HepG2 (cell line): Measurements from ENCODE around the gene CDK7. TPM values are rescaled to one million over a fixed set of nuclear protein-coding genes. Genes with fewer than 3 reads are reported as not detected.

ENCODE experiments used
- ASH2L ChIP-seq: fragments of 300-600, 200-600 bp; sonication (generic); IDR thresholded peaks from 2 replicates; pipeline ENCODE4 v1.7.0; 2017; ENCODE audit warnings: low read depth, mild to moderate bottlenecking, moderate library complexity, mixed read lengths, low read length; ENCODE audit not compliant: insufficient read length
- ATAD3A ChIP-seq: sonication (generic); formaldehyde crosslinking; IDR thresholded peaks from 2 replicates; pipeline ENCODE4 v1.4.0; 2020; ENCODE audit warnings: missing genetic modification reagents
- BCL6 ChIP-seq: IDR thresholded peaks from 2 replicates; pipeline ENCODE4 v1.6.1; 2016; ENCODE audit warnings: missing genetic modification reagents, missing compliant biosample characterization
- CC2D1A ChIP-seq: sonication (generic); formaldehyde crosslinking; IDR thresholded peaks from 2 replicates; pipeline ENCODE4 v1.8.1; 2023; ENCODE audit warnings: mild to moderate bottlenecking, missing genetic modification reagents
- CREB1 ChIP-seq, 2 experiments: fragments of 450-650 bp in 1 of 2; IDR thresholded peaks; 2 replicates each; pipeline ENCODE4 v1.6.1; 2016 to 2017; ENCODE audit warnings: control low read depth in 1 of 2, mild to moderate bottlenecking in 1 of 2, missing compliant biosample characterization in 1 of 2, missing genetic modification characterization in 1 of 2
- FOSL2 ChIP-seq: sonication (generic); formaldehyde crosslinking; IDR thresholded peaks from 2 replicates; pipeline ENCODE4 v1.4.0; 2020; ENCODE audit warnings: missing genetic modification reagents
- GATAD1 ChIP-seq: IDR thresholded peaks from 2 replicates; pipeline ENCODE4 v1.6.1; 2016; ENCODE audit warnings: missing genetic modification reagents, missing compliant biosample characterization
- JUN ChIP-seq: sonication (generic); formaldehyde crosslinking; IDR thresholded peaks from 2 replicates; pipeline ENCODE4 v1.4.0; 2020; ENCODE audit warnings: mild to moderate bottlenecking, missing genetic modification reagents
- KAT8 ChIP-seq: IDR thresholded peaks from 2 replicates; pipeline ENCODE4 v1.6.1; 2016; ENCODE audit warnings: missing genetic modification reagents, missing compliant biosample characterization
- MAFG ChIP-seq: sonication (generic); formaldehyde crosslinking; IDR thresholded peaks from 2 replicates; pipeline ENCODE4 v1.5.1; 2020; ENCODE audit warnings: mild to moderate bottlenecking, missing genetic modification reagents
- MIER2 ChIP-seq: IDR thresholded peaks from 2 replicates; pipeline ENCODE4 v1.6.1; 2016; ENCODE audit warnings: missing biosample characterization, missing genetic modification reagents
- NFIB ChIP-seq: sonication (generic); formaldehyde crosslinking; IDR thresholded peaks from 2 replicates; pipeline ENCODE4 v1.9.0; 2021; ENCODE audit warnings: missing genetic modification reagents, mild to moderate bottlenecking, borderline replicate concordance
- NFRKB ChIP-seq: fragments of 450-650 bp; IDR thresholded peaks from 2 replicates; pipeline ENCODE4 v1.6.1; 2017
- PBX2 ChIP-seq: IDR thresholded peaks from 2 replicates; pipeline ENCODE4 v1.6.1; 2016; ENCODE audit warnings: control low read depth
- RNF2 ChIP-seq: fragments of 450-650 bp; conservative IDR thresholded peaks from 2 replicates; pipeline ENCODE4 v1.6.1; 2016; ENCODE audit warnings: low read depth
- RXRA ChIP-seq: sonication (generic); formaldehyde crosslinking; IDR thresholded peaks from 2 replicates; pipeline ENCODE4 v1.5.1; 2020; ENCODE audit warnings: missing genetic modification reagents
- SNAPC5 ChIP-seq: sonication (generic); formaldehyde crosslinking; IDR thresholded peaks from 2 replicates; pipeline ENCODE4 v1.8.1; 2023; ENCODE audit warnings: mild to moderate bottlenecking, missing genetic modification reagents, borderline replicate concordance
- SNRNP70 ChIP-seq: fragments of 200-400 bp; formaldehyde crosslinking; IDR thresholded peaks from 2 replicates; pipeline ENCODE4 v1.6.1; 2017; ENCODE audit warnings: mild to moderate bottlenecking, low read depth, low read length, moderate library complexity
- SSRP1 ChIP-seq: IDR thresholded peaks from 2 replicates; pipeline ENCODE4 v1.6.1; 2016; ENCODE audit warnings: control low read depth
- SUZ12 ChIP-seq: fragments of 150-350 bp; IDR thresholded peaks from 2 replicates; pipeline ENCODE4 v1.6.1; 2014; ENCODE audit warnings: low read depth, low read length
- TARDBP ChIP-seq: sonication (generic); formaldehyde crosslinking; IDR thresholded peaks from 2 replicates; pipeline ENCODE4 v1.8.0; 2022; ENCODE audit warnings: mild to moderate bottlenecking, missing genetic modification reagents
- TMF1 ChIP-seq: sonication (generic); formaldehyde crosslinking; IDR thresholded peaks from 2 replicates; pipeline ENCODE4 v1.8.1; 2022; ENCODE audit warnings: low read depth, missing genetic modification reagents
- ZMAT3 ChIP-seq: sonication (generic); formaldehyde crosslinking; conservative IDR thresholded peaks from 2 replicates; pipeline ENCODE4 v1.7.0; 2021; ENCODE audit warnings: missing genetic modification reagents
- ZNF12 ChIP-seq: sonication (generic); formaldehyde crosslinking; IDR thresholded peaks from 2 replicates; pipeline ENCODE4 v1.5.0; 2020; ENCODE audit warnings: missing genetic modification reagents
- ZNF276 ChIP-seq: sonication (generic); formaldehyde crosslinking; IDR thresholded peaks from 2 replicates; pipeline ENCODE4 v1.4.0; 2020; ENCODE audit warnings: mild to moderate bottlenecking, low read depth, missing genetic modification reagents
- ZNF292 ChIP-seq: sonication (generic); formaldehyde crosslinking; IDR thresholded peaks from 2 replicates; pipeline ENCODE4 v1.8.1; 2022; ENCODE audit warnings: mild to moderate bottlenecking, low read depth, missing genetic modification reagents, borderline replicate concordance
- ZNF552 ChIP-seq: sonication (generic); formaldehyde crosslinking; IDR thresholded peaks from 2 replicates; pipeline ENCODE4 v1.9.0; 2022; ENCODE audit warnings: missing genetic modification reagents, mild to moderate bottlenecking, borderline replicate concordance
- ZNF556 ChIP-seq: sonication (generic); formaldehyde crosslinking; IDR thresholded peaks from 2 replicates; pipeline ENCODE4 v1.4.0; 2020; ENCODE audit warnings: mild to moderate bottlenecking, missing genetic modification reagents, borderline replicate concordance
- ZNF7 ChIP-seq: IDR thresholded peaks from 2 replicates; pipeline ENCODE4 v1.6.1; 2016; ENCODE audit warnings: missing biosample characterization, missing genetic modification reagents
- ZNF768 ChIP-seq: sonication (generic); formaldehyde crosslinking; IDR thresholded peaks from 2 replicates; pipeline ENCODE4 v1.4.0; 2020; ENCODE audit warnings: missing genetic modification reagents
- ZNF781 ChIP-seq: sonication (generic); formaldehyde crosslinking; IDR thresholded peaks from 2 replicates; pipeline ENCODE4 v1.5.1; 2020; ENCODE audit warnings: borderline replicate concordance, mild to moderate bottlenecking, missing genetic modification reagents; ENCODE audit errors: not compliant biosample characterization
- polyA plus RNA-seq, 8 experiments: library from polyadenylated mRNA; depleted of rRNA in 3 of 8; stranded (reverse) in 7 of 8; unstranded in 1 of 8; fragments of >200 nt; fragmentation: Illumina TruSeq in 4 of 8; extraction: Trizol in 4 of 8; gene quantifications; 2 replicates each; pipeline versions ENCODE4 v1.2.1 to v1.2.3, GENCODE V29; 2011 to 2016; ENCODE audit warnings: low read depth in 4 of 8, missing spikeins in 1 of 8, mixed read lengths in 1 of 8; ENCODE audit not compliant: insufficient read depth in 1 of 8
- total RNA-seq, 5 experiments: library from RNA; depleted of rRNA; stranded (reverse); fragments of >200 nt; fragmentation: Illumina TruSeq; extraction: Trizol; gene quantifications; 2 replicates each; pipeline ENCODE4 v1.2.3, GENCODE V29; 2016; ENCODE audit warnings: low read depth in 1 of 5

Gene CDK7
- total and polyA plus RNA-seq, 2 of the 13 experiments (the other 11 are each of a cell fraction or from before 2014, with no cell fraction given) = 41.2 to 54.9 TPM

- TF ChIP-seq JUN (CRISPR knock-in tag) (no peak), PBX2 (CRISPR knock-in tag) (no peak), ZNF12 (no peak), KAT8 (peak; percentile 94), ZNF276 (CRISPR knock-in tag) (peak; percentile 99), SUZ12 (no peak), ATAD3A (CRISPR knock-in tag) (no peak), ZNF552 (no peak), GATAD1 (CRISPR knock-in tag) (peak; percentile 93), TARDBP (CRISPR knock-in tag) (no peak), ZNF7 (CRISPR knock-in tag) (no peak), RXRA (CRISPR knock-in tag) (peak; percentile 60), SNRNP70 (no peak), TMF1 (CRISPR knock-in tag) (no peak), ZMAT3 (peak; percentile 50; the same call in 1 of the 2 replicates), CC2D1A (CRISPR knock-in tag) (no peak), BCL6 (CRISPR knock-in tag) (no peak), NFRKB (no peak), MAFG (CRISPR knock-in tag) (no peak), ZNF556 (CRISPR knock-in tag) (no peak; the same call in 1 of the 2 replicates), RNF2 (no peak), FOSL2 (CRISPR knock-in tag) (no peak), NFIB (CRISPR knock-in tag) (no peak), ZNF781 (CRISPR knock-in tag) (peak; percentile 95), ZNF292 (CRISPR knock-in tag) (peak; percentile 68; the same call in 1 of the 2 replicates), ASH2L (peak; percentile 88), ZNF768 (CRISPR knock-in tag) (peak; percentile 50; the same call in 1 of the 2 replicates), CREB1 (IDR thresholded peaks at IDR 0.05) (peak; percentile 78), CREB1 (CRISPR knock-in tag; IDR thresholded peaks at IDR 0.05) (peak; percentile 59; the same call in 1 of the 2 replicates), SSRP1 (CRISPR knock-in tag) (no peak), SNAPC5 (CRISPR knock-in tag) (peak; percentile 70; the same call in 1 of the 2 replicates), MIER2 (CRISPR knock-in tag) (0 out of 2 replicates have a peak, but pooled peaks have one; percentile 34)
Measured at GRCh38 chr5:69234457-69235268, at the start of gene CDK7 (continued).
